K562 (cell line): ENCODE data around the gene ROBO1. TPM values are rescaled to one million over a fixed set of nuclear protein-coding genes. Genes with fewer than 3 reads are reported as not detected.
"Not testable (repeated sequence)": the region's sequence is repeated elsewhere in the genome, so short reads cannot be mapped to it uniquely, and the experiment has no call there.

Experiments used
- ATAC-seq: fragments of 200-7000 bp; cut with Tn5 transposase; 3 replicates; pipeline ENCODE4 v1.9.1; 2020; ENCODE audit warnings: moderate library complexity
- BruUV-seq: library from RNA; stranded (reverse); fragments of 400-500 nt; replicated peaks from 2 replicates; lab custom pipeline; 2021; lab: Mats Ljungman, UMichigan
- CTCF ChIA-PET: fragments of 300-600 bp; formaldehyde crosslinking; extraction: SDS; loops from one replicate; lab custom pipeline; 2021; ENCODE audit warnings: low intra/inter-chr PET ratio; lab: Yijun Ruan, JAX
- POLR2A ChIA-PET: fragments of 300-600, 350-650 bp; sonication (Branson Sonifier 250); formaldehyde crosslinking; extraction: SDS; loops from one replicate; lab custom pipeline; 2021; ENCODE audit warnings: antibody characterized with exemption, inconsistent platforms; lab: Yijun Ruan, JAX
- DNase-seq, 4 experiments: peaks; one replicate each; pipeline versions ENCODE4 v3.0.0 to v3.0.0-alpha.2; 2011 to 2018; ENCODE audit warnings: low spot score in 3 of 4, mixed read lengths in 3 of 4; ENCODE audit errors: extremely low read depth in 1 of 4
- FAIRE-seq: peaks from 2 replicates; lab custom pipeline; 2011; peaks lifted over from hg19 to GRCh38; lab: Jason Lieb, UNC
- H2AFZ ChIP-seq: 2 replicates; pipeline ENCODE4 v1.6.0; 2011; ENCODE audit warnings: low read depth, low read length, control low read depth, inconsistent platforms
- H3K27ac ChIP-seq: fragments of 200-600 bp; 3 replicates; pipeline ENCODE4 v1.8.0; 2011; ENCODE audit warnings: low read depth, mild to moderate bottlenecking, control low read depth, inconsistent platforms, low read length, moderate library complexity, mixed read lengths; ENCODE audit errors: extremely low read depth
- H3K27me3 ChIP-seq, 2 experiments: fragments of 300-600 bp in 1 of 2; 2 replicates in 1 of 2; 3 replicates in 1 of 2; pipeline versions ENCODE4 v1.6.0 to v1.8.0; 2011; ENCODE audit warnings: inconsistent platforms in 2 of 2, low read length in 2 of 2, mild to moderate bottlenecking in 1 of 2, mixed read lengths in 1 of 2, moderate library complexity in 1 of 2; ENCODE audit not compliant: control insufficient read depth in 2 of 2, insufficient read depth in 2 of 2
- H3K36me3 ChIP-seq: fragments of 300-600 bp; 3 replicates; pipeline ENCODE4 v1.8.0; 2011; ENCODE audit warnings: mild to moderate bottlenecking, low read length, inconsistent platforms; ENCODE audit not compliant: control insufficient read depth, insufficient read depth
- H3K4me1 ChIP-seq, 2 experiments: fragments of 200-600 bp in 1 of 2; replicated peaks in 1 of 2; 2 replicates in 1 of 2; 3 replicates in 1 of 2; pipeline versions ENCODE4 v1.5.1 to v1.8.0; 2011; ENCODE audit warnings: inconsistent platforms in 2 of 2, low read length in 2 of 2, mild to moderate bottlenecking in 1 of 2, mixed read lengths in 1 of 2, moderate library complexity in 1 of 2; ENCODE audit not compliant: control insufficient read depth in 2 of 2, insufficient read depth in 2 of 2
- H3K4me2 ChIP-seq: 2 replicates; pipeline ENCODE4 v1.6.1; 2011; ENCODE audit warnings: low read length, control low read depth, inconsistent platforms, mixed read lengths; ENCODE audit not compliant: insufficient read depth
- H3K4me3 ChIP-seq: fragments of 200-600 bp; sonication (generic), shearing (Covaris generic); 2 replicates; pipeline ENCODE4 v1.5.1; 2016; ENCODE audit warnings: control low read depth, inconsistent platforms
- H3K79me2 ChIP-seq: fragments of 200-600 bp; 3 replicates; pipeline ENCODE4 v1.8.0; 2011; ENCODE audit warnings: low read length, inconsistent platforms; ENCODE audit not compliant: control insufficient read depth, insufficient read depth
- H3K9ac ChIP-seq, 2 experiments: 2 replicates each; pipeline versions ENCODE4 v1.6.0 to v1.6.1; 2011; ENCODE audit warnings: low read depth in 2 of 2, low read length in 2 of 2, control low read depth in 1 of 2, inconsistent platforms in 1 of 2, mild to moderate bottlenecking in 1 of 2, mixed read lengths in 1 of 2; ENCODE audit not compliant: insufficient read depth in 1 of 2
- H3K9me1 ChIP-seq: one replicate; pipeline ENCODE4 v1.6.0; 2011; ENCODE audit warnings: inconsistent platforms, mild to moderate bottlenecking, low read length, moderate library complexity; ENCODE audit not compliant: control insufficient read depth, insufficient read depth
- H3K9me3 ChIP-seq: replicated peaks from 2 replicates; pipeline ENCODE4 v1.5.1; 2011; ENCODE audit warnings: low read depth, low read length, inconsistent platforms; ENCODE audit not compliant: control insufficient read depth, insufficient read depth
- H4K20me1 ChIP-seq: replicated peaks from 2 replicates; pipeline ENCODE4 v1.6.1; 2011; ENCODE audit warnings: low read length, inconsistent platforms, mixed read lengths; ENCODE audit not compliant: control insufficient read depth, insufficient read depth
- CEBPG ChIP-seq, 3 experiments: fragments of 200-800 bp in 1 of 3; sonication (Bioruptor generic) in 1 of 3; sonication (generic) in 1 of 3; formaldehyde crosslinking in 1 of 3; IDR thresholded peaks in 2 of 3; conservative IDR thresholded peaks in 1 of 3; 2 replicates each; pipeline versions ENCODE4 v1.6.1 to v1.8.0; 2016 to 2022; ENCODE audit warnings: missing compliant biosample characterization in 2 of 3, missing genetic modification characterization in 2 of 3, mild to moderate bottlenecking in 1 of 3, missing genetic modification reagents in 1 of 3
- FUS ChIP-seq: fragments of 200-400 bp; formaldehyde crosslinking; optimal IDR thresholded peaks from 2 replicates; pipeline ENCODE3; 2017; ENCODE audit warnings: low read depth, low read length
- KLF6 ChIP-seq: fragments of 250-450 bp; sonication (Bioruptor Pico); IDR thresholded peaks from 2 replicates; pipeline ENCODE4 v1.4.0; 2020; ENCODE audit warnings: mild to moderate bottlenecking, moderate library complexity, borderline replicate concordance
- MED1 ChIP-seq: sonication (generic); formaldehyde crosslinking; IDR thresholded peaks from 2 replicates; pipeline ENCODE4 v1.8.1; 2023; ENCODE audit warnings: missing genetic modification reagents, borderline replicate concordance
- POLR2AphosphoS5 ChIP-seq: IDR thresholded peaks from 2 replicates; pipeline ENCODE4 v1.6.1; 2011; ENCODE audit warnings: mild to moderate bottlenecking, low read depth, low read length, moderate library complexity; ENCODE audit not compliant: control insufficient read depth, insufficient read depth
- RBM14 ChIP-seq: fragments of 200-400 bp; formaldehyde crosslinking; IDR thresholded peaks from 2 replicates; pipeline ENCODE4 v1.6.1; 2018; ENCODE audit warnings: low read depth, mild to moderate bottlenecking, low read length, moderate library complexity, borderline replicate concordance; ENCODE audit not compliant: insufficient read depth
- TEAD1 ChIP-seq, 2 experiments: fragments of 450-650 bp in 1 of 2; sonication (generic) in 1 of 2; formaldehyde crosslinking; IDR thresholded peaks; 2 replicates each; pipeline versions ENCODE4 v1.4.0 to v1.8.0; 2020 to 2022; ENCODE audit warnings: mild to moderate bottlenecking in 2 of 2, missing genetic modification reagents in 1 of 2
- ZKSCAN3 ChIP-seq: fragments of 250-450 bp; sonication (Bioruptor Pico); IDR thresholded peaks from 2 replicates; pipeline ENCODE4 v1.4.0; 2020
- ZNF232 ChIP-seq: sonication (generic); formaldehyde crosslinking; IDR thresholded peaks from 2 replicates; pipeline ENCODE4 v1.8.0; 2022; ENCODE audit warnings: mild to moderate bottlenecking, missing genetic modification reagents
- ZNF3 ChIP-seq: fragments of 250-450 bp; sonication (Bioruptor Pico); IDR thresholded peaks from 2 replicates; pipeline ENCODE4 v1.5.0; 2021; ENCODE audit warnings: mild to moderate bottlenecking, moderate library complexity
- WGBS: fragments of 100-300 bp; shearing (Covaris generic); methylation state at CpG from one replicate; pipeline ENCODE4 v1.1.6; 2016; ENCODE audit warnings: low coverage, mixed read lengths; ENCODE audit not compliant: insufficient coverage; ENCODE audit errors: missing lambda C conversion rate; 5-methylcytosine and 5-hydroxymethylcytosine counted together
- in situ Hi-C: fragments of 300-500 bp; cut with MboI; formaldehyde crosslinking; loops from 4 replicates; pipeline ENCODE4 v1.15.0; 2018; ENCODE audit warnings: inconsistent platforms, mixed read lengths
- intact Hi-C: fragments of 100-400 bp; cut with micrococcal nuclease; formaldehyde crosslinking; loops from 2 replicates; pipeline ENCODE4 v1.14.2; 2022
- polyA plus RNA-seq, 8 experiments: library from polyadenylated mRNA; depleted of rRNA in 4 of 8; stranded (reverse) in 5 of 8; unstranded in 3 of 8; fragments of >200 nt; fragmentation: Nextera tagmentation in 2 of 8; fragmentation: Illumina TruSeq in 1 of 8; extraction: Ambion mirVana in 2 of 8; extraction: Trizol in 1 of 8; gene quantifications; 2 replicates each; pipeline versions ENCODE4 v1.2.1 to v1.2.3, GENCODE V29; 2011 to 2014; ENCODE audit warnings: inconsistent platforms in 1 of 8, missing spikeins in 1 of 8
- total RNA-seq, 7 experiments: library from RNA; depleted of rRNA in 6 of 7; stranded (reverse); fragments of >200 nt in 6 of 7; fragmentation: Illumina TruSeq in 2 of 7; extraction: Trizol in 2 of 7; gene quantifications; 2 replicates each; pipeline versions ENCODE4 v1.2.1 to v1.2.3, GENCODE V29; 2011 to 2021; ENCODE audit warnings: low replicate concordance in 1 of 7
- TF ChIP-seq, protein P1 (sequence below): IDR thresholded peaks from 2 replicates; pipeline ENCODE4 v1.6.1; 2014; ENCODE audit warnings: antibody characterized with exemption

The ROBO1 gene
- total and polyA plus RNA-seq, 9 of the 15 experiments (the other 6 are each of a cell fraction or from before 2014, with no cell fraction given), result 0.01 to 0.53 (median 0.17) TPM; not detected in 5

DNA sequence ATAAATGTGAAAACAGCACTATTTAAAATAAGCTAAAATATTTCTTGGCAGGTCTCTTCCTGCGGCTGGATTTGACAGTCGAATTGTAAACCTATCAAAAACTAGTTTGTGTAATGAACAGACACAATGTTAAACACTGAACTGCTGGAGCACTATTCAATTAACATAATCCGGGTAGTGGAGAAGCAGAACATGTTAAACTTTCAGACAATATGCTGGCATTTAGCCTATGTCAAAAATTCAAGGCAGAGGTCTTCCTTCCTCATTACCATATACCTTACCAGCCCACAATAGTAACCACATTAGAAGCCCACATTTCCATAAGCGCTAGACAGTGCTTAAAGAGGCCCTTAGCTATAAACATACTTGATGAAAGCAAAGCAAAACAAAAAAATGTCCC is 1042.9 kb downstream of the ROBO1 start:
- Histone ChIP-seq H3K27ac (no peak overlapping the region), H3K4me2 (no peak overlapping the region), H3K27me3 (no peaks in the 10 kb centered on the region), H3K4me1 (no peaks in the 10 kb centered on the region), H3K9me1 (no peaks in the 10 kb centered on the region), H4K20me1 (no peaks in the 10 kb centered on the region), H3K9me3 (no peaks in the 10 kb centered on the region), H3K79me2 (no peaks in the 10 kb centered on the region), H3K9ac (no peak overlapping the region), H3K4me3 (no peak overlapping the region), H3K36me3 (no peaks in the 10 kb centered on the region), H2AFZ (no peak overlapping the region)
- CTCF ChIA-PET, result no interaction called here
- no TSS peak for BruUV-seq
- intact Hi-C loops, result no loop called here
- POLR2A ChIA-PET, result interaction anchor here (0.7 kb wide), 1 partner anchor 1413 kb away, joined by 3 read pairs; no protein-coding TSS in a partner anchor
- WGBS, result 0% methylated on average over 4 of the region's 4 CpGs
- DNase-seq, result no peak
- no peak for ATAC-seq
- TF ChIP-seq ZNF3 (no peak), ZNF232 (CRISPR knock-in tag) (no peak), RBM14 (no peak), MED1 (CRISPR knock-in tag) (no peak), KLF6 (no peak), POLR2AphosphoS5 (no peak), FUS (no peak), ZKSCAN3 (CRISPR knock-in tag) (no peak), CEBPG (CRISPR knock-in tag; IDR thresholded peaks at IDR 0.05) (no peak), CEBPG (tag; conservative IDR thresholded peaks at IDR 0.05 in 1 of 2, IDR thresholded peaks at IDR 0.05 in 1 of 2) (no peak), TEAD1 (CRISPR knock-in tag; IDR thresholded peaks at IDR 0.05) (no peak)
- TF ChIP-seq, protein P1, sequence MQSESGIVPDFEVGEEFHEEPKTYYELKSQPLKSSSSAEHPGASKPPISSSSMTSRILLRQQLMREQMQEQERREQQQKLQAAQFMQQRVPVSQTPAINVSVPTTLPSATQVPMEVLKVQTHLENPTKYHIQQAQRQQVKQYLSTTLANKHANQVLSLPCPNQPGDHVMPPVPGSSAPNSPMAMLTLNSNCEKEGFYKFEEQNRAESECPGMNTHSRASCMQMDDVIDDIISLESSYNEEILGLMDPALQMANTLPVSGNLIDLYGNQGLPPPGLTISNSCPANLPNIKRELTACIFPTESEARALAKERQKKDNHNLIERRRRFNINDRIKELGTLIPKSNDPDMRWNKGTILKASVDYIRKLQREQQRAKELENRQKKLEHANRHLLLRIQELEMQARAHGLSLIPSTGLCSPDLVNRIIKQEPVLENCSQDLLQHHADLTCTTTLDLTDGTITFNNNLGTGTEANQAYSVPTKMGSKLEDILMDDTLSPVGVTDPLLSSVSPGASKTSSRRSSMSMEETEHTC, result no peak
- FAIRE-seq, result no peak
- in situ Hi-C loops, result no loop called here

DNA sequence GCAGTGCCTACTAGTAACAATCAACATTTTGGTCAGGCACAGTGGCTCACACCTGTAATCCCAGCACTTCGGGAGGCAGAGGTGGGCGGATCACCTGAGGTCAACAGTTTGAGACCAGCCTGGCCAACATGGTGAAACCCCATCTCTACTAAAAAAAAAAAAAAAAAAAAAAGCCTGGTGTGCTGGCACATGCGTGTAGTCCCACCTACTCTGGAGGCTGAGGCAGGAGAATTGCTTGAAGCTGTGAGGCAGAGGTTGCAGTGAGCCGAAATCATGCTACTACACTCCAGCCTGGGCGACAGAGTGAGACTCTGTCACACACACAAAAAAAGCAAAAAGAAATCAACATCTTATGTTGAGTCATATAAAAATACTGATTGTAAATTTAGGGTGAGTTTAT is 1043.4 kb downstream of the ROBO1 start:
- H3K9me3 ChIP-seq, H3K4me1 ChIP-seq, in situ Hi-C loops, H3K4me3 ChIP-seq, BruUV-seq, H3K36me3 ChIP-seq, ATAC-seq, H3K27ac ChIP-seq, CTCF ChIA-PET, DNase-seq, H3K27me3 ChIP-seq, FAIRE-seq, H3K9me1 ChIP-seq, H3K9ac ChIP-seq, H3K79me2 ChIP-seq, H2AFZ ChIP-seq, H4K20me1 ChIP-seq, H3K4me2 ChIP-seq, intact Hi-C loops, POLR2A ChIA-PET: not testable (repeated sequence)
- whole genome bisulfite sequencing, result 0% methylated on average over 2 of the region's 5 CpGs
